ENCODE data around the gene E2F2.

The E2F2 gene

GRCh38 chr1:23475134-23475628 is 55.9 kb downstream of the E2F2 start:
- H3K9ac ChIP-seq (ENCODE audit: low read length): no peak overlapping the region
- TF ChIP-seq EZH2phosphoT487 (conservative IDR thresholded peaks at IDR 0.05; ENCODE audit: low read length) (no peak), CTCF (IDR thresholded peaks at IDR 0.05; ENCODE audit: insufficient read depth, low read length, poor library complexity, severe bottlenecking) (no peak)
- no peak overlapping the region for H2AFZ ChIP-seq (ENCODE audit: low read depth, low read length, severe bottlenecking)
- H3K79me2 ChIP-seq (ENCODE audit: insufficient read depth, low read length): no peaks in the 10 kb centered on the region
- no peak overlapping the region for H3K4me3 ChIP-seq (ENCODE audit: insufficient read depth, low read length, poor library complexity, severe bottlenecking)
- H3K9me3 ChIP-seq (ENCODE audit: insufficient read depth, low read length): no peaks in the 10 kb centered on the region
- H3K9me2 ChIP-seq (replicated peaks; ENCODE audit: insufficient read depth, low read length): no peaks in the 10 kb centered on the region
- H4K20me1 ChIP-seq (ENCODE audit: low read depth, low read length): no peaks in the 10 kb centered on the region
- H3K27ac ChIP-seq (ENCODE audit: low read depth, low read length): no peak overlapping the region
- H3F3A ChIP-seq (ENCODE audit: insufficient read depth): no peaks in the 10 kb centered on the region
- H3K36me3 ChIP-seq (ENCODE audit: low read length): no peaks in the 10 kb centered on the region
- no peak overlapping the region for H3K4me2 ChIP-seq (ENCODE audit: low read depth, low read length, poor library complexity, severe bottlenecking)
- H3K27me3 ChIP-seq (ENCODE audit: low read length): no peaks in the 10 kb centered on the region

DNA sequence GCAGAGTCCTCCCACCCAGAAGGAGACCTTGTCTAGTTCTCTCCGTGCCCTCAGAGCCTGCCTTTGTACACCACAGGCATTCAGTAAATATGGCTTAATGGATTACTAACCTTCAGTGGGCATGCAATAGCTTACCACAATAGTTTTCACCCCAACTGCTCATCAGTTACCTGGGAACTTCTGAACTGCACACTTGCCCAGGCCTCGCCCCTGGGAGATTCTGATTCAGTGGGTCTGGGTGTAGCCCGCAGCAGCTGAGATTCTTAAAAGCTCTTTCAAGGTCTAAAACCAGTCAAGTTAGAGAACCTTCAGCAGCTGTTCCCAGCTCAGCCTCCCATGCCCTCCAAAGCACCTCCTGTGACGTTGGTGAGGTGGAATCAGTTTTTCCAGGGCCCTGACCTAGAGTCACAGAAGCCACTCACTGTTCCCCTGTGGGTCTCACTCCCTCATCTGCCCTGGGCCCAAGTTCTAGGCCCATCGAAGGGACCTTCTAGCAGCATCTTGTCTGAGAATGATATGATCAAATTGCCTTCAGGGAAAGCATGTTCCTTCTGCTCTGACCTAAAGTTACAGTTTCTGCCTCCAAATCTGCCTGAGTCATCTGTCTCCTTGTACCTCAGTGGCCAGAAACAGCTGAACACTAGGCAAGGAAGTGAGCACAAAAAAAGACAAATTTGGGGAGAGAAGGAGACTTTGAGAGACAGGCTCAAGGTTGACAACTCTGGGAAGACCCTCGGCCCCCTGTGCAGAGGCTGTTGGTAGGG is 57.8 kb downstream of the E2F2 start:
- H4K20me1 ChIP-seq (ENCODE audit: low read depth, low read length): no peaks in the 10 kb centered on the region
- H3K27me3 ChIP-seq (ENCODE audit: low read length): no peaks in the 10 kb centered on the region
- no peaks in the 10 kb centered on the region for H3K9me3 ChIP-seq (ENCODE audit: insufficient read depth, low read length)
- H3F3A ChIP-seq (ENCODE audit: insufficient read depth): no peaks in the 10 kb centered on the region
- no peak overlapping the region for H3K9ac ChIP-seq (ENCODE audit: low read length)
- no peak overlapping the region for H3K4me2 ChIP-seq (ENCODE audit: low read depth, low read length, poor library complexity, severe bottlenecking)
- no peak overlapping the region for H3K4me3 ChIP-seq (ENCODE audit: insufficient read depth, low read length, poor library complexity, severe bottlenecking)
- no peaks in the 10 kb centered on the region for H3K9me2 ChIP-seq (replicated peaks; ENCODE audit: insufficient read depth, low read length)
- no peaks in the 10 kb centered on the region for H3K36me3 ChIP-seq (ENCODE audit: low read length)
- TF ChIP-seq CTCF (IDR thresholded peaks at IDR 0.05; ENCODE audit: insufficient read depth, low read length, poor library complexity, severe bottlenecking) (no peak), EZH2phosphoT487 (conservative IDR thresholded peaks at IDR 0.05; ENCODE audit: low read length) (no peak)
- no peak overlapping the region for H2AFZ ChIP-seq (ENCODE audit: low read depth, low read length, severe bottlenecking)
- no peak overlapping the region for H3K27ac ChIP-seq (ENCODE audit: low read depth, low read length)
- H3K79me2 ChIP-seq (ENCODE audit: insufficient read depth, low read length): no peaks in the 10 kb centered on the region

DNA sequence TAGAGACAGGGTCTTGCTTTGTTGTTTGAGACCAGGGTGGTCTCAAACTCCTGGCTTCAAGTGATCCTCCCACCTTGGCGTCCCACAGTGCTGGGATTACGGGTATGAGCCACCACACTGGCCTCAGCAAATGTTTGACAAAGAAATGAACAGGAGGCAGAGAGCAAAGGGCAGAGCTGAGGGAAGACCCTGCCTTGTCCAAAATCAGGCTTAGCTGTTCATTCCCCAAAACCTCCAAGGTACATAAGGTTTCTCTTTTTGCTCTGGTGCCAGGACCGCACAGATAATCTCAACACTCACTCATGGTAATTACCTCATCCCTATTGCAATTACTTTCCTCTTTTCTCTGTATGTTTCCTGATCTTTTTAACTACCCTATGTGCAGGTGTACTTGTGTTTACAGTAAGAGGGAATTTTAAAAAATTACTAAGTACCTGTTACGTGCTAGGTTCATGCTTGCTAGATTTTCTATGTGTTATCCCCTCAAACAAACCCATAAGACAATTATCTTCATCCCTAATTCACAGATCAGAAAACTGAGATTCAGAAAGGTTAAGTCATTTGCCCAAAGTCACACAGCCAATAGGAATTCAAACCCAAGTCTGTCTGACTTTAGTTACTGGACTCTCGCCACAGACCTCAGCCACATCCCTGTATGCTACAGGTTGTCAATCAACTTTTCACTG is 58.5 kb downstream of the E2F2 start:
- no peaks in the 10 kb centered on the region for H3K9me3 ChIP-seq (ENCODE audit: insufficient read depth, low read length)
- H2AFZ ChIP-seq (ENCODE audit: low read depth, low read length, severe bottlenecking): no peak overlapping the region
- no peak overlapping the region for H3K4me2 ChIP-seq (ENCODE audit: low read depth, low read length, poor library complexity, severe bottlenecking)
- H3K27me3 ChIP-seq (ENCODE audit: low read length): no peaks in the 10 kb centered on the region
- no peaks in the 10 kb centered on the region for H3F3A ChIP-seq (ENCODE audit: insufficient read depth)
- no peak overlapping the region for H3K9ac ChIP-seq (ENCODE audit: low read length)
- no peaks in the 10 kb centered on the region for H4K20me1 ChIP-seq (ENCODE audit: low read depth, low read length)
- no peak overlapping the region for H3K27ac ChIP-seq (ENCODE audit: low read depth, low read length)
- H3K79me2 ChIP-seq (ENCODE audit: insufficient read depth, low read length): no peaks in the 10 kb centered on the region
- TF ChIP-seq EZH2phosphoT487 (conservative IDR thresholded peaks at IDR 0.05; ENCODE audit: low read length): no peak
- TF ChIP-seq CTCF (IDR thresholded peaks at IDR 0.05; ENCODE audit: insufficient read depth, low read length, poor library complexity, severe bottlenecking): no peak
- H3K9me2 ChIP-seq (replicated peaks; ENCODE audit: insufficient read depth, low read length): no peaks in the 10 kb centered on the region
- no peak overlapping the region for H3K4me3 ChIP-seq (ENCODE audit: insufficient read depth, low read length, poor library complexity, severe bottlenecking)
- H3K36me3 ChIP-seq (ENCODE audit: low read length): no peaks in the 10 kb centered on the region

Measured in SU-DHL-6 (cell line).